Peyer's patch (tissue), 4 donors: ENCODE data around the gene SSNA1.

Source experiments
- CTCF ChIP-seq, 6 experiments: fragments of 450-650 bp in 4 of 6; fragments of 200-600 bp in 2 of 6; sonication (generic) in 1 of 6; IDR thresholded peaks; one replicate each; pipeline ENCODE4 v1.5.1; 2017 to 2019; ENCODE audit warnings: antibody characterized with exemption in 6 of 6, mild to moderate bottlenecking in 3 of 6, moderate library complexity in 1 of 6
- POLR2A ChIP-seq, 2 donors: fragments of 450-650 bp; IDR thresholded peaks; one replicate each; pipeline ENCODE4 v1.5.1; 2017; ENCODE audit warnings: antibody characterized with exemption in 2 of 2, mild to moderate bottlenecking in 2 of 2, moderate library complexity in 2 of 2

- TF ChIP-seq CTCF (IDR thresholded peaks at IDR 0.05), result no peak
- no peak for TF ChIP-seq POLR2A (IDR thresholded peaks at IDR 0.05)
Observed at GRCh38 chr9:137170486-137171148, 17.9 kb upstream of the SSNA1 start.
